Fibroblast of lung (primary cell): ENCODE results near the gene ATG7. TPM values are rescaled to one million over a fixed set of nuclear protein-coding genes. Genes with fewer than 3 reads are reported as not detected.
A peak's percentile ranks its signal among the peaks of the same experiment; 100 is the strongest.

Experiments
- DNase-seq, 2 donors: peaks; one replicate each; pipeline versions ENCODE4 v3.0.0 to v3.0.0-alpha.2; 2010; ENCODE audit warnings: low read depth in 2 of 2
- H2AFZ ChIP-seq: 2 replicates; pipeline ENCODE4 v1.5.1; 2012; ENCODE audit warnings: low read length, control low read depth, inconsistent platforms
- H3K27ac ChIP-seq: 2 replicates; pipeline ENCODE4 v1.5.1; 2011; ENCODE audit warnings: low read length, control low read depth; ENCODE audit not compliant: insufficient read depth
- H3K27me3 ChIP-seq: 2 replicates; pipeline ENCODE4 v1.5.1; 2011; ENCODE audit warnings: mild to moderate bottlenecking, low read length; ENCODE audit not compliant: control insufficient read depth, insufficient read depth
- H3K36me3 ChIP-seq: 2 replicates; pipeline ENCODE4 v1.5.1; 2011; ENCODE audit warnings: low read length; ENCODE audit not compliant: control insufficient read depth, insufficient read depth
- H3K4me1 ChIP-seq: 2 replicates; pipeline ENCODE4 v1.5.1; 2011; ENCODE audit warnings: low read length; ENCODE audit not compliant: control insufficient read depth, insufficient read depth; ENCODE audit errors: extremely low read depth
- H3K4me2 ChIP-seq: 2 replicates; pipeline ENCODE4 v1.5.1; 2011; ENCODE audit warnings: low read length, control low read depth; ENCODE audit not compliant: insufficient read depth; ENCODE audit errors: extremely low read depth
- H3K4me3 ChIP-seq, 4 experiments: fragments of 200-600 bp in 1 of 4; sonication (generic) in 1 of 4; replicated peaks in 1 of 4; 2 replicates each; pipeline ENCODE4 v1.5.1; 2011 to 2016; ENCODE audit warnings: low read length in 4 of 4, low read depth in 3 of 4, mild to moderate bottlenecking in 3 of 4, control low read depth in 2 of 4, inconsistent platforms in 1 of 4, mixed read lengths in 1 of 4; ENCODE audit not compliant: insufficient read depth in 1 of 4; ENCODE audit errors: control extremely low read depth in 1 of 4
- H3K79me2 ChIP-seq: 2 replicates; pipeline ENCODE4 v1.5.1; 2012; ENCODE audit warnings: mild to moderate bottlenecking, low read length, inconsistent platforms; ENCODE audit not compliant: control insufficient read depth, insufficient read depth
- H3K9ac ChIP-seq: 2 replicates; pipeline ENCODE4 v1.5.1; 2011; ENCODE audit warnings: mild to moderate bottlenecking, low read length, control low read depth; ENCODE audit not compliant: insufficient read depth
- H3K9me3 ChIP-seq: 2 replicates; pipeline ENCODE4 v1.5.1; 2012; ENCODE audit warnings: low read depth, low read length; ENCODE audit not compliant: control insufficient read depth, insufficient read depth
- H4K20me1 ChIP-seq: 2 replicates; pipeline ENCODE4 v1.5.1; 2011; ENCODE audit warnings: low read length; ENCODE audit not compliant: control insufficient read depth, insufficient read depth; ENCODE audit errors: extremely low read depth
- EZH2 ChIP-seq: IDR thresholded peaks from 2 replicates; pipeline ENCODE4 v1.5.1; 2012; ENCODE audit warnings: low read length, control low read depth, mild to moderate bottlenecking; ENCODE audit errors: missing control alignments
- polyA plus RNA-seq, 2 donors: library from polyadenylated mRNA; depleted of rRNA in 1 of 2; stranded (reverse) in 1 of 2; unstranded in 1 of 2; fragments of >200 nt; gene quantifications; 2 replicates each; pipeline ENCODE4 v1.2.1, GENCODE V29; 2011 to 2012; ENCODE audit warnings: missing spikeins in 1 of 2
- total RNA-seq: library from RNA; depleted of rRNA; stranded (reverse); fragments of >200 nt; gene quantifications from 2 replicates; pipeline ENCODE4 v1.2.1, GENCODE V29; 2014
- TF ChIP-seq, protein P1 (sequence below), 2 donors: IDR thresholded peaks in 1 of 2; conservative IDR thresholded peaks in 1 of 2; 1 replicate in 1 of 2; 2 replicates in 1 of 2; pipeline ENCODE4 v1.5.1; 2011 to 2012; ENCODE audit warnings: low read length in 2 of 2, control low read depth in 1 of 2, inconsistent platforms in 1 of 2, low read depth in 1 of 2, mild to moderate bottlenecking in 1 of 2

The ATG7 gene
- total and polyA plus RNA-seq, 2 donors (not counting 1 experiment from before 2014, with no cell fraction given) = 50.8 to 56.5 TPM

DNA sequence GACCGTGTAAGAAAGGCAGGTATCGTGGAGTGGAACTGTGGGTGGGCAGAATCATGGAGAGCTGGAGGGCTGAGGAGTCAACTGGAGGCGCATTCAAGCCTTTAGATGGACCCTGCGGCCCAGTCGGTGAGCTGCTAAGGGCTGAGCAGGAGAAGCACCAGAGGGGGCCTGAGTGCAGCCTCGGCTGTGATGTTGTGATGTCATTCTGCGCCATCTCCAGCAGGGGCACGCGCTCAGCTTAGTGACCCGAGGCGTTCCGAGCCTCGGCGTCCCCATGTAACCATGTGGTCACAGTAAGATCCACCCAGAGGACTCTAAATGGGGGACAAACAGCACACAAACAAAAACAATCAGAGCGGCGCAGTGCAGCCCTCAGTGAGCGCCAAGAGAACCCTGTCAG is 294.7 kb downstream of the ATG7 start:
- DNase-seq = no peak
- Histone ChIP-seq H2AFZ (no peak overlapping the region), H3K27ac (no peak overlapping the region), H3K9ac (no peak overlapping the region), H3K4me3 (no peak overlapping the region), H3K9me3 (no peaks in the 10 kb centered on the region), H4K20me1 (no peaks in the 10 kb centered on the region), H3K4me1 (peaks cover 19% of the 10 kb centered on the region), H3K79me2 (peaks cover 60% of the 10 kb centered on the region), H3K4me2 (no peak overlapping the region), H3K27me3 (no peaks in the 10 kb centered on the region), H3K36me3 (peaks cover 20% of the 10 kb centered on the region)
- TF ChIP-seq EZH2 = no peak
- TF ChIP-seq, protein P1, sequence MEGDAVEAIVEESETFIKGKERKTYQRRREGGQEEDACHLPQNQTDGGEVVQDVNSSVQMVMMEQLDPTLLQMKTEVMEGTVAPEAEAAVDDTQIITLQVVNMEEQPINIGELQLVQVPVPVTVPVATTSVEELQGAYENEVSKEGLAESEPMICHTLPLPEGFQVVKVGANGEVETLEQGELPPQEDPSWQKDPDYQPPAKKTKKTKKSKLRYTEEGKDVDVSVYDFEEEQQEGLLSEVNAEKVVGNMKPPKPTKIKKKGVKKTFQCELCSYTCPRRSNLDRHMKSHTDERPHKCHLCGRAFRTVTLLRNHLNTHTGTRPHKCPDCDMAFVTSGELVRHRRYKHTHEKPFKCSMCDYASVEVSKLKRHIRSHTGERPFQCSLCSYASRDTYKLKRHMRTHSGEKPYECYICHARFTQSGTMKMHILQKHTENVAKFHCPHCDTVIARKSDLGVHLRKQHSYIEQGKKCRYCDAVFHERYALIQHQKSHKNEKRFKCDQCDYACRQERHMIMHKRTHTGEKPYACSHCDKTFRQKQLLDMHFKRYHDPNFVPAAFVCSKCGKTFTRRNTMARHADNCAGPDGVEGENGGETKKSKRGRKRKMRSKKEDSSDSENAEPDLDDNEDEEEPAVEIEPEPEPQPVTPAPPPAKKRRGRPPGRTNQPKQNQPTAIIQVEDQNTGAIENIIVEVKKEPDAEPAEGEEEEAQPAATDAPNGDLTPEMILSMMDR (conservative IDR thresholded peaks at IDR 0.05 in 1 of 2, IDR thresholded peaks at IDR 0.05 in 1 of 2; ENCODE audit: low read depth in 1 of 2, low read length in 2 of 2) = no peak

DNA sequence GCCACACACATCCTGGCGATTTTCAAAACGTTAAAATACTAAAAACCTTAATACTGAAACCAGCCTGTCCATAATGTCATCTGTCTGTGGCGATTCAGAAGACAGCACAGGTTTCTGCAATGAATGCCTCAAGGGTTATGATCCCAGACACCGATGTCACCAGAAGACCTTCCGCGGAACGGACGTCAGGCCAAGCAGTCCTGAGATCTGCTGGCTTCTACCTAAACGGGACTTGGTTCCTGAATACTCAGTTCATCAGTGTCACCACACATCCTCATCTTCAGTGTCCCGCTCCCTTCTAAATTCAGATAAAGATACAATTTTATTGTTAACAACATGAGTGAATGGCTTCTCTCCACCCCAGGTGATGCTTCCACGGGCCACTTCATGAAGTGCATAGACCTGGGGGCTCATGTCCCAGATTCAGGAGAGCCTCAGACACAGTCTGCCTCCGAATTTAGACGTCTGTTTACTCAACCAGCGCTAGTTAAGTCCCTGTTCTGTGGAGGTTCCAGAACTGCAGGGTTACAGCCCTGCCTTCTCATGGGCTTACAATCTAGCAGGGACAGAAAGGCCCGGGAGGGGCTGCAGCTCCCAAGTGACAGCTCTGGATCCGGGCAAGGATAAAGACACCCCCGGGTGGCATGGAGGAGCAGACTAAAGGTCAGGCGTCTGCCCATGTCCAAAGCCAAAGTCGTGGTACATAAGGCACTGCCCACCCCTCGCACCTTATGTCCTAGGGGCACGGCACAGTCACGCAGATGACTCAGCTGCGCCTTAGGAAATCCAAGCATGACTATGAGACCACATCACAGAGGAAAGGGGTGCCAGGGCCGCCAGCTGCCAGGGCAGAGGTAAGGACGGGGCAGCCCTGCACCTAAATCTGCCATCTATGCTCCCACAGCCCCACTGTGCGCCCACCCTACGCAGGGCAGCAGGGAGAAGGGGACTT is 295.6 kb downstream of the ATG7 start:
- TF ChIP-seq, protein P1 (conservative IDR thresholded peaks at IDR 0.05 in 1 of 2, IDR thresholded peaks at IDR 0.05 in 1 of 2; ENCODE audit: low read depth in 1 of 2, low read length in 2 of 2) = no peak
- TF ChIP-seq EZH2 = no peak
- no peaks in the 10 kb centered on the region for H4K20me1 ChIP-seq
- no peaks in the 10 kb centered on the region for H3K27me3 ChIP-seq
- H3K79me2 ChIP-seq = peaks cover 60% of the 10 kb centered on the region
- peak overlapping the region; percentile 76 for H3K4me2 ChIP-seq
- H3K27ac ChIP-seq = peak overlapping the region; percentile 95
- DNase-seq = peak; percentile 81 to 90
- peak overlapping the region; percentile 35 for H3K9ac ChIP-seq
- H3K4me1 ChIP-seq = peaks cover 19% of the 10 kb centered on the region
- peaks cover 17% of the 10 kb centered on the region for H3K36me3 ChIP-seq
- no peak overlapping the region for H2AFZ ChIP-seq
- H3K9me3 ChIP-seq = no peaks in the 10 kb centered on the region
- peak overlapping the region in 2 of 4 experiments; percentile 6 to 52 for H3K4me3 ChIP-seq

DNA sequence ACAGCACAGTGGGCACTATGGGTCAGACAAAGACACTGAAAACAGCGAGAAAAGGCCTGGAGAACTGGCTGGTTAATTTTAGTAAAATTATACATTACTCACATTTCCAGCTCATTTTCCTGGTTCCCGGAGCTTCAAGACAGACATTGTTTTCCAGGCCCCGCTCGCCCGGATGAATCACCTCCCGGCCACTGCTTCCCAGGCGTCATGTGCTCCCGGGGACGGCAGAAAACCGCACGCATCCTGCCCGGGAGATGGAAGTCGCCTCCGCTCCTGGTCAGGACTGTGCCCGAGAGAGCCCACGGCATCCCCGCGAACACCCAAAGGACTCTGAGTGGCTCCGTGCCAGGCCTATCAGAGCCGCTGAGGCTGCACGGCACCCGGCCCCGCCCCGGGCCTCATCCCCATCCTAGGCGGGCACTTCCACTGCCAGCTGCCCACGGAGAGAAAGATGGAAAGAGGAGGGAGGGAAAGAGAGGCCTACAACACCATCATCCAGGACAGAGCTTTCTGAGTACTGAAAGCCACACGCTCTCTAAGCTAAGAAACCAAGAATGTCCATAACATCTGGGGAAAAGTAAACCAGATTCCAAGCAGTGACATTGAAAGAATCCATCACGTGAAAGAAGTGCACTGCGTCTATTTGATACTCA is 296.4 kb downstream of the ATG7 start:
- Histone ChIP-seq H3K4me2 (peak overlapping the region; percentile 79), H3K27me3 (no peaks in the 10 kb centered on the region), H3K4me1 (peaks cover 19% of the 10 kb centered on the region), H3K4me3 (peak overlapping the region in 2 of 4 experiments; percentile 6 to 52), H3K27ac (peak overlapping the region; percentile 95), H3K36me3 (peaks cover 10% of the 10 kb centered on the region), H2AFZ (no peak overlapping the region), H3K9ac (peak overlapping the region; percentile 65), H3K79me2 (peaks cover 58% of the 10 kb centered on the region), H3K9me3 (no peaks in the 10 kb centered on the region), H4K20me1 (no peaks in the 10 kb centered on the region)
- TF ChIP-seq, protein P1 (conservative IDR thresholded peaks at IDR 0.05 in 1 of 2, IDR thresholded peaks at IDR 0.05 in 1 of 2; ENCODE audit: low read depth in 1 of 2, low read length in 2 of 2) = no peak
- TF ChIP-seq EZH2 = no peak
- DNase-seq = peak; percentile 88 to 97
